DND-41 (cell line): ENCODE measurements around the gene PTBP3.

Experiments
- ATAC-seq: fragments of 200-7000 bp; cut with Tn5 transposase; 3 replicates; pipeline ENCODE4 v1.9.1; 2021; ENCODE audit warnings: low read depth; ENCODE audit not compliant: insufficient read depth
- DNase-seq: peaks from one replicate; pipeline ENCODE4 v3.0.0-alpha.2; 2020
- H2AFZ ChIP-seq: 2 replicates; pipeline ENCODE4 v1.6.0; 2012; ENCODE audit warnings: low read depth, low read length
- H3K27ac ChIP-seq: 2 replicates; pipeline ENCODE4 v1.5.1; 2012; ENCODE audit warnings: low read length, inconsistent platforms
- H3K27me3 ChIP-seq: fragments of 200-600 bp; sonication (generic); 2 replicates; pipeline ENCODE4 v1.6.0; 2012; ENCODE audit warnings: low read length, mild to moderate bottlenecking, inconsistent platforms; ENCODE audit not compliant: insufficient read depth, poor library complexity
- H3K36me3 ChIP-seq: 2 replicates; pipeline ENCODE4 v1.5.1; 2012; ENCODE audit warnings: low read length, inconsistent platforms; ENCODE audit not compliant: insufficient read depth
- H3K4me1 ChIP-seq: 2 replicates; pipeline ENCODE4 v1.5.1; 2012; ENCODE audit warnings: mild to moderate bottlenecking, low read length; ENCODE audit not compliant: insufficient read depth
- H3K4me2 ChIP-seq: 2 replicates; pipeline ENCODE4 v1.6.0; 2012; ENCODE audit warnings: mild to moderate bottlenecking, moderate library complexity, low read length, inconsistent platforms; ENCODE audit not compliant: insufficient read depth
- H3K4me3 ChIP-seq, 2 experiments: fragments of 200-600 bp in 1 of 2; shearing (Covaris generic) in 1 of 2; 2 replicates each; pipeline ENCODE4 v1.5.1; 2012 to 2016; ENCODE audit warnings: inconsistent platforms in 2 of 2, low read length in 2 of 2, mild to moderate bottlenecking in 2 of 2, low read depth in 1 of 2, moderate library complexity in 1 of 2
- H3K79me2 ChIP-seq: 2 replicates; pipeline ENCODE4 v1.6.0; 2012; ENCODE audit warnings: low read length, inconsistent platforms; ENCODE audit not compliant: insufficient read depth
- H3K9ac ChIP-seq: 2 replicates; pipeline ENCODE4 v1.6.0; 2012; ENCODE audit warnings: low read depth, mild to moderate bottlenecking, inconsistent platforms, low read length, moderate library complexity
- H3K9me3 ChIP-seq: 2 replicates; pipeline ENCODE4 v1.5.1; 2012; ENCODE audit warnings: low read length, moderate library complexity, mild to moderate bottlenecking, inconsistent platforms; ENCODE audit not compliant: insufficient read depth, severe bottlenecking
- H4K20me1 ChIP-seq: 2 replicates; pipeline ENCODE4 v1.6.0; 2012; ENCODE audit warnings: low read length; ENCODE audit not compliant: insufficient read depth
- CTCF ChIP-seq: IDR thresholded peaks from 2 replicates; pipeline ENCODE4 v1.5.1; 2012; ENCODE audit warnings: borderline replicate concordance, low read length, moderate library complexity, mild to moderate bottlenecking; ENCODE audit not compliant: poor library complexity, severe bottlenecking; ENCODE audit errors: extremely low read depth
- EZH2 ChIP-seq: IDR thresholded peaks from 3 replicates; pipeline ENCODE4 v1.6.1; 2012; ENCODE audit warnings: borderline replicate concordance, low read depth, mild to moderate bottlenecking, moderate library complexity, low read length, inconsistent platforms; ENCODE audit not compliant: severe bottlenecking

Gene PTBP3

GRCh38 chr9:112265391-112265790 lies 68.0 kb downstream of the PTBP3 start:
- Histone ChIP-seq H3K4me2 (no peak overlapping the region), H3K27me3 (no peaks in the 10 kb centered on the region), H3K79me2 (peaks cover 18% of the 10 kb centered on the region; the same call in 1 of the 2 replicates), H2AFZ (no peak overlapping the region), H3K9me3 (no peaks in the 10 kb centered on the region), H3K4me1 (no peaks in the 10 kb centered on the region), H3K36me3 (peaks cover 38% of the 10 kb centered on the region), H3K9ac (no peak overlapping the region), H3K4me3 (no peak overlapping the region), H3K27ac (no peak overlapping the region), H4K20me1 (no peaks in the 10 kb centered on the region; the same call in 1 of the 2 replicates)
- ATAC-seq: no peak
- TF ChIP-seq CTCF (no peak), EZH2 (no peak)
- no peak for DNase-seq

GRCh38 chr9:112262577-112262976 lies 70.8 kb downstream of the PTBP3 start:
- DNase-seq: no peak

GRCh38 chr9:112261133-112261532 lies 72.3 kb downstream of the PTBP3 start:
- Histone ChIP-seq H3K27ac (no peak overlapping the region), H4K20me1 (no peaks in the 10 kb centered on the region), H3K4me3 (no peak overlapping the region), H3K27me3 (no peaks in the 10 kb centered on the region), H3K4me2 (no peak overlapping the region), H3K36me3 (peaks cover 39% of the 10 kb centered on the region), H3K79me2 (peaks cover 16% of the 10 kb centered on the region), H3K9ac (no peak overlapping the region), H3K4me1 (no peaks in the 10 kb centered on the region), H3K9me3 (no peaks in the 10 kb centered on the region), H2AFZ (no peak overlapping the region)
- DNase-seq (no peak), ATAC-seq (no peak)
- TF ChIP-seq EZH2 (no peak), CTCF (no peak)

More at GRCh38 chr9:112262577-112262976, 70.8 kb downstream of the PTBP3 start:
- no peak overlapping the region for H3K9ac ChIP-seq
- no peaks in the 10 kb centered on the region for H3K4me1 ChIP-seq
- no peak overlapping the region for H2AFZ ChIP-seq
- TF ChIP-seq EZH2: no peak
- TF ChIP-seq CTCF: no peak
- H4K20me1 ChIP-seq: no peaks in the 10 kb centered on the region
- H3K36me3 ChIP-seq: peaks cover 42% of the 10 kb centered on the region
- no peak overlapping the region for H3K4me2 ChIP-seq
- H3K27ac ChIP-seq: no peak overlapping the region
- H3K4me3 ChIP-seq: no peak overlapping the region
- no peaks in the 10 kb centered on the region for H3K9me3 ChIP-seq
- H3K79me2 ChIP-seq: peaks cover 14% of the 10 kb centered on the region; the same call in 1 of the 2 replicates
- ATAC-seq: no peak
- H3K27me3 ChIP-seq: no peaks in the 10 kb centered on the region

- no peaks in the 10 kb centered on the region for H4K20me1 ChIP-seq
- H3K9ac ChIP-seq: no peak overlapping the region
- no peak overlapping the region for H3K4me3 ChIP-seq
- H3K79me2 ChIP-seq: peaks cover 15% of the 10 kb centered on the region
- H3K9me3 ChIP-seq: no peaks in the 10 kb centered on the region
- no peak overlapping the region for H3K4me2 ChIP-seq
- no peak overlapping the region for H3K27ac ChIP-seq
- ATAC-seq (no peak), DNase-seq (no peak)
- no peak for TF ChIP-seq EZH2
- TF ChIP-seq CTCF: no peak
- H3K4me1 ChIP-seq: no peaks in the 10 kb centered on the region
- H3K36me3 ChIP-seq: peaks cover 28% of the 10 kb centered on the region
- H2AFZ ChIP-seq: no peak overlapping the region
- H3K27me3 ChIP-seq: no peaks in the 10 kb centered on the region
Measured at GRCh38 chr9:112258106-112258505, 75.3 kb downstream of the PTBP3 start.
